Peyer's patch (tissue), 4 donors: Measurements from ENCODE around the gene DYNC2LI1. TPM values are rescaled to one million over a fixed set of nuclear protein-coding genes. Genes with fewer than 3 reads are reported as not detected.

Experiments
- DNase-seq, 3 donors: peaks; one replicate each; pipeline ENCODE4 v3.0.0-alpha.2; 2017 to 2019
- H3K27ac ChIP-seq, 4 donors: fragments of 200-600 bp; sonication (generic); one replicate each; pipeline ENCODE4 v1.5.1; 2016 to 2019
- H3K27me3 ChIP-seq, 2 donors: fragments of 200-600 bp; sonication (generic); one replicate each; pipeline ENCODE4 v1.5.1; 2019
- H3K36me3 ChIP-seq, 3 donors: fragments of 200-600 bp; sonication (generic); one replicate each; pipeline ENCODE4 v1.5.1; 2016 to 2019
- H3K4me1 ChIP-seq, 4 donors: fragments of 200-600 bp; sonication (generic); one replicate each; pipeline ENCODE4 v1.5.1; 2016 to 2019
- H3K4me3 ChIP-seq, 4 donors: fragments of 200-600 bp; sonication (generic); 1 replicate in 3 of 4; 2 replicates in 1 of 4; pipeline ENCODE4 v1.5.1; 2016 to 2019; ENCODE audit warnings: mild to moderate bottlenecking in 1 of 4
- H3K9me3 ChIP-seq, 4 donors: fragments of 200-600 bp; sonication (generic); one replicate each; pipeline ENCODE4 v1.5.1; 2016 to 2019; ENCODE audit warnings: mild to moderate bottlenecking in 1 of 4
- CTCF ChIP-seq, 6 experiments: fragments of 450-650 bp in 4 of 6; fragments of 200-600 bp in 2 of 6; sonication (generic) in 1 of 6; IDR thresholded peaks; one replicate each; pipeline ENCODE4 v1.5.1; 2017 to 2019; ENCODE audit warnings: antibody characterized with exemption in 6 of 6, mild to moderate bottlenecking in 3 of 6, moderate library complexity in 1 of 6
- POLR2A ChIP-seq, 2 donors: fragments of 450-650 bp; IDR thresholded peaks; one replicate each; pipeline ENCODE4 v1.5.1; 2017; ENCODE audit warnings: antibody characterized with exemption in 2 of 2, mild to moderate bottlenecking in 2 of 2, moderate library complexity in 2 of 2
- total RNA-seq, 4 donors: library from RNA; depleted of rRNA; stranded (reverse); fragments of >200 nt; gene quantifications; one replicate each; pipeline ENCODE4 v1.1.0, GENCODE V29; 2016

The DYNC2LI1 gene
- total RNA-seq, 4 donors from 2014 or later: 21.5 to 41.3 (median 27.9) TPM

- Histone ChIP-seq H3K27ac (peak overlapping the region in 3 of 4 donors; percentile 51 to 74 (median 57)), H3K4me1 (peaks cover 0 to 3% (median 0%) of the 10 kb centered on the region in 4 donors), H3K4me3 (peak overlapping the region in 2 of 4 donors; percentile 49 to 53), H3K27me3 (no peaks in the 10 kb centered on the region), H3K36me3 (no peaks in the 10 kb centered on the region), H3K9me3 (no peaks in the 10 kb centered on the region)
- peak in 1 of 2 donors; percentile 16 for TF ChIP-seq POLR2A (IDR thresholded peaks at IDR 0.05)
- no peak for TF ChIP-seq CTCF (IDR thresholded peaks at IDR 0.05)
- DNase-seq: peak in 2 of 3 donors; percentile 58 to 70
Observed at GRCh38 chr2:43832457-43832856, 58.6 kb downstream of the DYNC2LI1 start.

GRCh38 chr2:43837033-43837432 is 63.2 kb downstream of the DYNC2LI1 start:
- Histone ChIP-seq H3K27ac (no peak overlapping the region), H3K27me3 (no peaks in the 10 kb centered on the region), H3K4me1 (no peaks in the 10 kb centered on the region), H3K36me3 (no peaks in the 10 kb centered on the region), H3K9me3 (no peaks in the 10 kb centered on the region), H3K4me3 (no peak overlapping the region)
- TF ChIP-seq POLR2A (IDR thresholded peaks at IDR 0.05) (no peak), CTCF (IDR thresholded peaks at IDR 0.05) (no peak)
- no peak for DNase-seq

- DNase-seq: no peak
- Histone ChIP-seq H3K9me3 (no peaks in the 10 kb centered on the region), H3K36me3 (no peaks in the 10 kb centered on the region), H3K4me3 (no peak overlapping the region), H3K4me1 (no peaks in the 10 kb centered on the region), H3K27me3 (no peaks in the 10 kb centered on the region), H3K27ac (no peak overlapping the region)
- TF ChIP-seq POLR2A (IDR thresholded peaks at IDR 0.05): no peak
- TF ChIP-seq CTCF (IDR thresholded peaks at IDR 0.05): no peak
Observed at GRCh38 chr2:43837831-43838559, 64.2 kb downstream of the DYNC2LI1 start.

GRCh38 chr2:43838560-43839267 is 64.9 kb downstream of the DYNC2LI1 start, which contains the start of the genes ABCG5 and ABCG8:
Gene ABCG5, minus strand, starts transcription at chr2:43838839. Its CDS starts 160 bp downstream, at chr2:43838679.
Gene ABCG8, plus strand, starts transcription at chr2:43838971. Its CDS starts 83 bp downstream, at chr2:43839054.
- no peak for TF ChIP-seq POLR2A (IDR thresholded peaks at IDR 0.05)
- no peak for TF ChIP-seq CTCF (IDR thresholded peaks at IDR 0.05)
- H3K27ac ChIP-seq: no peak within 1 kb of the TSS
- H3K36me3 ChIP-seq: no peaks in the 10 kb centered on the region
- no peaks in the 10 kb centered on the region for H3K4me1 ChIP-seq
- no peaks in the 10 kb centered on the region for H3K27me3 ChIP-seq
- H3K4me3 ChIP-seq: no peak within 1 kb of the TSS
- H3K9me3 ChIP-seq: no peaks in the 10 kb centered on the region
- no peak for DNase-seq

- DNase-seq: no peak
- TF ChIP-seq CTCF (IDR thresholded peaks at IDR 0.05): no peak
- TF ChIP-seq POLR2A (IDR thresholded peaks at IDR 0.05): no peak
- H3K36me3 ChIP-seq: no peaks in the 10 kb centered on the region
- no peak overlapping the region for H3K27ac ChIP-seq
- H3K4me3 ChIP-seq: no peak overlapping the region
- H3K27me3 ChIP-seq: no peaks in the 10 kb centered on the region
- no peaks in the 10 kb centered on the region for H3K4me1 ChIP-seq
- H3K9me3 ChIP-seq: no peaks in the 10 kb centered on the region
Observed at GRCh38 chr2:43839776-43840564, 66.1 kb downstream of the DYNC2LI1 start.
